ENCODE data around the gene SYT4.
"Not testable (repeated sequence)": the region's sequence is repeated elsewhere in the genome, so short reads cannot be mapped to it uniquely, and the experiment has no call there.

SYT4 gene

GRCh38 chr18:43277164-43277600 lies at the start of gene SYT4:
TSS of gene SYT4 (minus strand) at chr18:43277490. CDS start at chr18:43277281, 209 bp downstream.
- DNase-seq, result peak in 13 of 14 donors; percentile 2 to 98 (median 44)

- DNase-seq, result no peak
Measured at GRCh38 chr18:43322132-43322531, 44.8 kb upstream of the SYT4 start.

GRCh38 chr18:43314941-43315340 lies 37.7 kb upstream of the SYT4 start:
- no peak for DNase-seq

- no peak for DNase-seq
Measured at GRCh38 chr18:43312891-43313290, 35.6 kb upstream of the SYT4 start.

GRCh38 chr18:43310239-43310638 lies 32.9 kb upstream of the SYT4 start:
- DNase-seq, result no peak

GRCh38 chr18:43303376-43303775 lies 26.1 kb upstream of the SYT4 start:
- DNase-seq, result no peak

- not testable (repeated sequence) for DNase-seq
Measured at GRCh38 chr18:43286187-43286586, 8.9 kb upstream of the SYT4 start.

- DNase-seq, result no peak
Measured at GRCh38 chr18:43283299-43283698, 6.0 kb upstream of the SYT4 start.

- peak in 3 of 14 donors; percentile 1 to 96 (median 9) for DNase-seq
Measured at GRCh38 chr18:43279015-43279744, 1.9 kb upstream of the SYT4 start.

GRCh38 chr18:43278355-43278754 lies 1.1 kb upstream of the SYT4 start:
- DNase-seq, result peak in 1 of 14 donors; percentile 86

GRCh38 chr18:43276491-43276890 lies 799 bp downstream of the SYT4 start:
- peak in 1 of 14 donors; percentile 46 for DNase-seq

- DNase-seq, result peak in 1 of 14 donors; percentile 34
Measured at GRCh38 chr18:43275546-43275945, 1.7 kb downstream of the SYT4 start.

- DNase-seq, result no peak
Measured at GRCh38 chr18:43274526-43274925, 2.8 kb downstream of the SYT4 start.

GRCh38 chr18:43271593-43272432 lies 5.5 kb downstream of the SYT4 start:
- peak in 2 of 14 donors; percentile 0 to 30 for DNase-seq

GRCh38 chr18:43267818-43268217 lies 9.5 kb downstream of the SYT4 start:
- DNase-seq, result peak in 1 of 14 donors; percentile 39

GRCh38 chr18:43265465-43265864 lies 11.8 kb downstream of the SYT4 start:
- no peak for DNase-seq

- no peak for DNase-seq
Measured at GRCh38 chr18:43248610-43249249, 28.6 kb downstream of the SYT4 start.

GRCh38 chr18:43247944-43248343 lies 29.3 kb downstream of the SYT4 start:
- DNase-seq, result no peak

- no peak for DNase-seq
Measured at GRCh38 chr18:43238429-43238828, 38.9 kb downstream of the SYT4 start.

GRCh38 chr18:43236921-43237320 lies 40.4 kb downstream of the SYT4 start:
- no peak for DNase-seq

- no peak for DNase-seq
Measured at GRCh38 chr18:43234889-43235288, 42.4 kb downstream of the SYT4 start.

- no peak for DNase-seq
Measured at GRCh38 chr18:43222501-43222900, 54.8 kb downstream of the SYT4 start.

GRCh38 chr18:43220691-43221090 lies 56.6 kb downstream of the SYT4 start:
- DNase-seq, result no peak

Data from C1 segment of cervical spinal cord (tissue), 14 donors.